Measurements from ENCODE around the gene NUP210.
A peak's percentile ranks its signal among the peaks of the same experiment; 100 is the strongest.

The NUP210 gene

GRCh38 chr3:13318626-13319470 is 101.3 kb downstream of the NUP210 start:
- DNase-seq = no peak

DNA sequence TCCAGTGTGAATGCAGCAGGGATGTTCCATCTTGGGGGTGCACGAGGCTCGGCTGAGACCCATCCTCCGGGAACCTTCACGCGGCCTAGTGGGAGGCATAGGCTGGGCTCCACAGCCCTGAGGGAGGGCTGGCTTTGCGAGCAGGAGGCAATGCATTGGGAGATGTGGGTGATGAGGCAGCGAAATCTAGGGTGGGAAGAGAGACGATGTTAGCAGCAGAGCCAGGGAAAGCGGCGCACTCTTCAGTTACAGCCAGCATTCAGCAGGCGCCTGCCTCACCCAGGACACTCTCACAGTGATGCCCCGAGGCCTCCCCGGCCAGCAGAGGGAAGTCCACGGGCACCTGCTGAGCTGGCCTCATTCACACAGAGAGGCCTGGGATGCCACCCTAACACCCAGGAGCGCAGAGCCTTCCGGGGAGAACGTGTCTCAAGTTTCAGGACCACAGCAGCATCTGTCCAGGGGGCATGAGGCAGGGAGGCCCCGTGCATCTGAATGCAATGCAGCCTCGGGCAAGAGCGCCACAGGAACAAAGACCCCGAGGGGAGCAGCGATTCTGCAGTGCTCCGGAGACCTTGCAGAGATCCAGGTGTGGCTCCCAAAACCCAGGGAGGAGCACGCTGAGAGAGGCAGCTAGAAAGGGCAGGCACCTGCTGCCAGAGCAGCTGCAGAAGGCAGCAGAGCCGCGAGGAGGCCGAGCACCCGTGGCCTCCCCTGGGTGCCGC is 102.4 kb downstream of the NUP210 start:
- DNase-seq = no peak

DNA sequence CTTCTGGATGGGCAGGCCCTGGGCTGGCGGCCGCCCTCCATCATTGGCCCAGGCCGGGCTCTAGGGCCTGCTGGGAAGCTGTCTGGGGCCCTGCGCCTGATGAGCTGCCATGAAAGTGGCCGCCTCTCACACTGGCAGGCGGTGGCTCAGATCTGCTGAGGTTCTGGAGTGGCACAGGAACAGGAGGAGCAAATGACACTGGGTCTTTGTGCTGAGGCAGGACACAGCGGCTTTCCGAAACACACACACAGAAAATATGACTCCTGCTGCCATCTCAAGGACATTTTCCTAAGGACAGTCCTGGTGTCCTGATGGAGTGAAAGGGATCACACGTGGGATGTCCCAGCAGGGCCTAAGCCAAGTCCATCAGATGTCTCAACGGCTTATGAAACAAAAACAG is 103.5 kb downstream of the NUP210 start:
- no peak for DNase-seq

- DNase-seq = no peak
Measured at GRCh38 chr3:13314877-13315276, 105.2 kb downstream of the NUP210 start.

- no peak for DNase-seq
Measured at GRCh38 chr3:13313813-13314212, 106.3 kb downstream of the NUP210 start.

DNA sequence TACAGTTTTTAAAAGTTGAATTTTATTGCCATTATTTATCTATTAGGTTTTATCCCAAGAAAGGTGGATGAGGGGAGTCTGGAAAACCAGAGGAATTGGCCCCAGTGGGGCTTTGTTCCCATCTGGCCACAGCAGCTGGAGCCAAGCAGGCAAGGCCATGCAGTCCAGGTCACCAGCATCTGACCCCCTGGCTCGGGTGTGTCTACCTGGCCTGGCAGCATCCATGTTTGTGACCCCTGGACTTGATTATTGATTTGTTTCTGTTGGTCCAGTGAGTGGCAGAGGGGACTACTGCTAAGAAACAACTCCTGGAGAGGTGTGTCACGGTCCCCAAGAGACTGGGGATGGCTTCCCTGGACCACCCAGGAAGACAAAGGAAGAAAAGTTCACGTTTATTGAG is 111.1 kb downstream of the NUP210 start:
- no peak for DNase-seq

DNA sequence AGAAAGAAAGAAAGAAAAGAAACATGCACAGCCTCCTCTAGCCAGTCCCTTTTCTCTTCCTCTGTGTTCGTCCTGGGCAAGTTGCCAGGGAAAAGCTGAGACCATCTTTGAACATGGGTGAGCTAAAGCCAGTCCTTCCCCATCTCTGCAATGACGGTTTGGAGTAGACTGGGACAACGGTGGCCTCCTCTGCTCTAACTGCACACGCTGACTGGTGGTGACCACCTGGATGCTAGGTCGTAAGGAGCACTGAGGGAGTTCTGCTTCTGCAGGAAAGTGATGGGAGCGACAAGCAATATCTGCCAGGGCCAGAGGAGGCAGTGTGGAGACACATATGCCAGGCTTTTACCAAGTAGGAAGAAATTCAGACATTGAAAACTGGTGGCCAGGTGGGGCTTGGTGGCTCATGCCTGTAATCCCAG is 111.7 kb downstream of the NUP210 start:
- peak in 1 of 5 experiments; percentile 13 for DNase-seq

DNA sequence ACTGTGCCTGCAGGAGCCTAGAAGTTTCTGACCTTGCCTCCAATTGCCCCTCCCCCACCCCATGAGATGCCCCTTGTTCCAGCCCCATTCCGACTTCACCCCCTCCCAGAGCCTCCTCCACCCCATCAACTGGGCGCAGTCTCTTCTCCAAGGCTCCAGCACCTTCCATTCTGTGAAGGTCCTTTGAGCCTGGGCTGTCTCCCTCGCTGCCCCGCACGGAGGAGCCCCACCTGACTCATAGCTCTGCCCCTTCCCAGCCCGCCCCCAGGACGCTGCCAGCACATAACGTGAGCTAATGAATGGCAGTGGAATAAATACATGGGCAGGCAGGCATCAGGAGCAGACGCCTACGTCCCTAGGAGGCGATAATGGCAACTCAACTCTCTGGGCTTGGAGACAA is 113.1 kb downstream of the NUP210 start:
- no peak for DNase-seq

- no peak for DNase-seq
Measured at GRCh38 chr3:13305623-13306022, 114.5 kb downstream of the NUP210 start.

DNA sequence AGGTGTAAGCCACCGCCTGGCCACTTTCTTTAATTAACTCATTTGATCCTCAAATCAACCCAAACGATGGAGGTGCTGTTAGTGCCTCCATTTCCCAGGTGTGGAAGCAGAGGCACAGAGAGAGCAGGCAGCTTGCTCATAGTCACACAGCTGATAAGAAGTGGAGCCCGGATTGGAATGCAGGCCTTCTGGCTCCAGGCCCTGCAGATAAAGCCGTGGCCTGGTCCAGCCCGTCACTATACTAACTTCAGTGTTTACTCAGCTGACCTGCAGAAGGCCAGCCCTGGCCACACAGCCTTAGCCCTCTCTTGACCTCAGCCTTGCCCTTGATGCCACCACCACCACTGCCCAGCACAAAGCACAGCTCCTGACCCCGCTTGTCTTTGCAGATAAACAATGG is 116.7 kb downstream of the NUP210 start:
- no peak for DNase-seq

- peak in 1 of 5 experiments; percentile 15 for DNase-seq
Measured at GRCh38 chr3:13301286-13301987, 118.7 kb downstream of the NUP210 start.

DNA sequence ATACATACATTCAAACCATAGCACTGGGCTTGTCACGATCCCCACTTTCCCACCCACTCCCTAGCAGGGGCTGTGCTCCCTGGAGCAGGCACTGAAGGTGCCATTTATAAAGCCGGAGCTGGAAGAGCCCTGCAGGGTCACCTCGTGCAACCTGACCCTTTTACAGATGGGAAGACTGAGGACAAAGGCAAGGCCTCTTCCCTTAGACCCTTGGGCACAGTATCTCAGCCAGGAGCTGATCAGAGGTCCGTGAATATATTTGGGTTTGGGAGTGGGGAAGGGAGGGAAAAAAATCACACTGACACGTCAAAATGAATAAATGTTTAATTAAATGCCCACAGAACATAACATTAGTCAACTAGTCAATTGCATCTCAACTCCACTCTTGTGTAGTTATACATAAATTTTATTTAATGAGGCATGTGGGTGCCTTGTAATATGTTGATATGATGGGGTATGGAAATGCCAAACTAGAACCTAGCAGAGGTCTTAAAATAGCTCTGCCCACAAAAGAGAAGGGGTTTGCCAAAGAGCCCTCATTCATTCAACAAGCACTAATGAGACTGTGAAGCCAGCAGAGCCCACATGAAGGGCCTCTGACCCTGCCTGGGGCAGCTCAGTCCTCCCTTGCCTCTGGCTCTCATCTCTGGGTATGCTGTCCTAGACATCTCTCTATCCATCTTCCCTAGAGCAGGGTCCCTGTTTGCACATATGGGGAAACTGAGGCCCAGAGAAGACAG is 119.4 kb downstream of the NUP210 start:
- DNase-seq = no peak

DNA sequence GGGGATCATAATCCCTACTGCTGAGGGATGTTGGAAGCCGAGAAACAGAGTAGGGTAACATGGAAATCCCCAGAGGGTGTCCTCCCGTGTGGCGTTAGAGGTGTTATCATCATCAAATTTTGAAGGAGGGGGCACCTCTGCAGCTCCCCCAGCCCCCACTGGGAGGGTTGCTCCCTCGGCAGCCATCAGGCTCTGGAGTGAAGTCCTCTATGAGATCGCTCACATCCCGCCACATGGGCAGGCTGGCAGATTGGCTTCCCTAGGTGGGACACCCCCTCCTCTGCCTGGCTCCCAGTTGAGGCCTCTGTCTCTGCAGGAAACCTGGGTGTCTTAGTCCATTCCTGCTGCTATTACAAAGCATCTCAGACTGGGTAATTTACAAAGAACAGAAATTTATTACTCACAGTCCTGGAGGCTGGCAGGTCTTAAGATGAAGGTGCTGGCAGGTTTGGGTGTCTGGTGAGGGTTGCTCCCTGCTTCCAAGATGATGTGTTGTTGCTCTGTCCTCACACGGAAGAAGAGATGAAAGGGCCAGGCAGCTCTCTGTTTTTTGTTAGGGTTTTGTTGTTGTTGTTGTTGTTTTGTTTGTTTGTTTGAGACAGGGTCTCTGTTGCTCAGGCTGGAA is 120.5 kb downstream of the NUP210 start:
- no peak for DNase-seq

- no peak for DNase-seq
Measured at GRCh38 chr3:13296662-13297061, 123.5 kb downstream of the NUP210 start.

- no peak for DNase-seq
Measured at GRCh38 chr3:13294442-13295351, 125.4 kb downstream of the NUP210 start.

DNA sequence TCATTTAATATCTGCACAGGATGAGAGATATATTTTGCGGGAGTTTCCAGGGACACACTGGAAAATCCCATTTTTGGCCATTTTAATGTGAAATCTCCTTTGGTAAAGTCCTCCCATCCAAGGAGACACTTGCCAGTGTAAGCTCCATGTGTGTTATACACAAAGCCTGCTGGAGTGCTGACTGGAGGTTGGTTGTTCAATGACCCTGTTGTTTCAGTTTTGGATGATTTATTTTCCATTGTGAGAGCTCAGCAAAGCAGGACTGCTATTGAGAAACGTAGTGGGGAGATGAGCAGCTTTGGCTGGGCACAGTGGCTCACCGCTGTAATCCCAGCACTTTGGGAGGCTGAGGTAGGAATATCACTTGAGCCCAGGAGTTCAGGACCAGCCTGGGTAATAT is 127.7 kb downstream of the NUP210 start:
- no peak for DNase-seq

DNA sequence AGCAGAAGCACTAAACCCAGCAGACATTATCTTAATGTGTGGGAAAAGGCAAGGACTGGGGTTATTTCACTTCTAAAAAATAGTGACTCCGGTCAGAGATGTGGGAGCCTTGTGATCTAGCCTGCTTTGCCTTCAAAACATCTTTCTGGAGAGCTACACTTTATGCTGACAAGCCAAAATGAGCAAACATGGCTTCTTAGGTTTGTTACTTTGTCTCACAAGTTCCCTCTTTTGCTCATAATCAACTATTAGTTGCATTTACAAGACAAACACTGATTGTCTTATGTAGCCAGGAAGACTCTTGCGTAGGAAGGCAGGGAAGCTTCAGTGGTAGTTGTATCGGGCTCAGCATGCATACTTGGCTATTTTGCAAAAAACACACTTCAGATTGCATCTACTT is 129.2 kb downstream of the NUP210 start:
- DNase-seq = no peak

GRCh38 chr3:13289771-13290285 is 130.3 kb downstream of the NUP210 start:
- no peak for DNase-seq

GRCh38 chr3:13288732-13289718 is 131.1 kb downstream of the NUP210 start:
- DNase-seq = no peak

GRCh38 chr3:13287833-13288232 is 132.3 kb downstream of the NUP210 start:
- DNase-seq = no peak

Data from T-helper 2 cell (primary cell).